ENCODE measurements around the gene FSTL4.

DNA sequence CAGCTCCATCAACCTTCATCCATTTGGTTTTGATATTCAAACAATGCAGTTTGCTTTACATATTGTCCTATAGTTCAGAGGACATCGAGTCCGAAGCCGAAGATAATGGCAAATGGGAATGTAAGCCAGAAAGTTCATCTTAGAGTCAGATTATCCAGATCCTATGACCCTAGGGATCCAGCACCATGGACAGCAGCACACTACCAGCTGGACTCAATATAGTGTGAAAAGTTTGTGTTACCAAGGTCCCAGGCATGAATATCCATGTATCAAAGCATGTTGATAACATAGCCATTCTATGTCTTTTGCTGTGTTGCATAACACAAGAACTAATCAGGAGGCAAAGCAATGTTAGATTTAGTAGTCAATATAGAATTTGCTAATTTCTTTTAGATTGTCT, 46.3 kb downstream of the FSTL4 start:
- TF ChIP-seq POLR2A (IDR thresholded peaks at IDR 0.05) (no peak), POLR2AphosphoS5 (IDR thresholded peaks at IDR 0.05) (no peak)
- TF ChIP-seq, protein P1, sequence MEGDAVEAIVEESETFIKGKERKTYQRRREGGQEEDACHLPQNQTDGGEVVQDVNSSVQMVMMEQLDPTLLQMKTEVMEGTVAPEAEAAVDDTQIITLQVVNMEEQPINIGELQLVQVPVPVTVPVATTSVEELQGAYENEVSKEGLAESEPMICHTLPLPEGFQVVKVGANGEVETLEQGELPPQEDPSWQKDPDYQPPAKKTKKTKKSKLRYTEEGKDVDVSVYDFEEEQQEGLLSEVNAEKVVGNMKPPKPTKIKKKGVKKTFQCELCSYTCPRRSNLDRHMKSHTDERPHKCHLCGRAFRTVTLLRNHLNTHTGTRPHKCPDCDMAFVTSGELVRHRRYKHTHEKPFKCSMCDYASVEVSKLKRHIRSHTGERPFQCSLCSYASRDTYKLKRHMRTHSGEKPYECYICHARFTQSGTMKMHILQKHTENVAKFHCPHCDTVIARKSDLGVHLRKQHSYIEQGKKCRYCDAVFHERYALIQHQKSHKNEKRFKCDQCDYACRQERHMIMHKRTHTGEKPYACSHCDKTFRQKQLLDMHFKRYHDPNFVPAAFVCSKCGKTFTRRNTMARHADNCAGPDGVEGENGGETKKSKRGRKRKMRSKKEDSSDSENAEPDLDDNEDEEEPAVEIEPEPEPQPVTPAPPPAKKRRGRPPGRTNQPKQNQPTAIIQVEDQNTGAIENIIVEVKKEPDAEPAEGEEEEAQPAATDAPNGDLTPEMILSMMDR (IDR thresholded peaks at IDR 0.05), result no peak

Measured in prostate gland (tissue), 2 donors.